WTC11 (cell line): ENCODE results near the gene DCBLD2. TPM values are rescaled to one million over a fixed set of nuclear protein-coding genes. Genes with fewer than 3 reads are reported as not detected.

Experiments used
- ATAC-seq: fragments of 200-7000 bp; cut with Tn5 transposase; 2 replicates; pipeline ENCODE4 v1.10.0; 2021; ENCODE audit warnings: mild to moderate bottlenecking, moderate library complexity
- CTCF ChIA-PET: fragments of 300-600 bp; sonication (Branson Sonifier 250); formaldehyde crosslinking; loops from one replicate; lab custom pipeline; 2021; ENCODE audit warnings: antibody characterized with exemption; lab: Charles Lee
- POLR2A ChIA-PET: fragments of 350-600 bp; sonication (Branson Sonifier 250); formaldehyde crosslinking; loops from one replicate; lab custom pipeline; 2021; ENCODE audit warnings: antibody characterized with exemption; lab: Charles Lee
- DNase-seq: peaks from one replicate; pipeline ENCODE4 v3.0.0; 2021; ENCODE audit warnings: low spot score
- H3K27ac Mint-ChIP-seq: 2 replicates; pipeline ENCODE4 v1.8.0; 2021; ENCODE audit warnings: mixed read lengths
- H3K27me3 Mint-ChIP-seq: 2 replicates; pipeline ENCODE4 v1.8.0; 2021; ENCODE audit warnings: low read depth, mild to moderate bottlenecking, moderate library complexity, mixed read lengths
- H3K36me3 Mint-ChIP-seq: 2 replicates; pipeline ENCODE4 v1.8.0; 2021; ENCODE audit warnings: mixed read lengths
- H3K4me1 Mint-ChIP-seq: 2 replicates; pipeline ENCODE4 v1.8.0; 2022; ENCODE audit warnings: mixed read lengths
- H3K4me3 Mint-ChIP-seq: 2 replicates; pipeline ENCODE4 v1.8.0; 2021; ENCODE audit warnings: mild to moderate bottlenecking, moderate library complexity, mixed read lengths
- H3K9me3 Mint-ChIP-seq: 2 replicates; pipeline ENCODE4 v1.8.0; 2021; ENCODE audit warnings: mixed read lengths
- CBFB ChIP-seq: sonication (generic); formaldehyde crosslinking; IDR thresholded peaks from 2 replicates; pipeline ENCODE4 v1.8.1; 2022; ENCODE audit warnings: mild to moderate bottlenecking, low read depth, missing genetic modification reagents
- FOXJ3 ChIP-seq: sonication (generic); formaldehyde crosslinking; IDR thresholded peaks from 2 replicates; pipeline ENCODE4 v1.9.0; 2021; ENCODE audit warnings: missing genetic modification reagents, mild to moderate bottlenecking, borderline replicate concordance
- IRF2 ChIP-seq: sonication (generic); formaldehyde crosslinking; IDR thresholded peaks from 2 replicates; pipeline ENCODE4 v1.8.0; 2022; ENCODE audit warnings: low read depth, missing genetic modification reagents, borderline replicate concordance
- MXD4 ChIP-seq: fragments of 250-450 bp; sonication (Bioruptor Pico); IDR thresholded peaks from 2 replicates; pipeline ENCODE4 v1.8.0; 2021; ENCODE audit warnings: mild to moderate bottlenecking, moderate library complexity, borderline replicate concordance
- RORB ChIP-seq: fragments of 250-450 bp; sonication (Bioruptor Pico); IDR thresholded peaks from 2 replicates; pipeline ENCODE4 v1.9.0; 2021; ENCODE audit warnings: mild to moderate bottlenecking
- SMAD3 ChIP-seq: sonication (generic); formaldehyde crosslinking; IDR thresholded peaks from 2 replicates; pipeline ENCODE4 v1.8.0; 2022; ENCODE audit warnings: missing genetic modification reagents, mild to moderate bottlenecking, borderline replicate concordance
- total RNA-seq: library from RNA; stranded (reverse); gene quantifications from 3 replicates; pipeline ENCODE4 v1.2.3, GENCODE V29; 2021
- TF ChIP-seq, protein P1 (sequence below): sonication (generic); formaldehyde crosslinking; IDR thresholded peaks from 2 replicates; pipeline ENCODE4 v1.8.0; 2022; ENCODE audit warnings: missing genetic modification reagents
- TF ChIP-seq, protein P2 (sequence below): fragments of 250-450 bp; sonication (Bioruptor Pico); IDR thresholded peaks from 2 replicates; pipeline ENCODE4 v1.9.0; 2021; ENCODE audit warnings: mild to moderate bottlenecking, borderline replicate concordance
- TF ChIP-seq, protein P3 (sequence below): sonication (generic); formaldehyde crosslinking; conservative IDR thresholded peaks from 2 replicates; pipeline ENCODE4 v1.8.1; 2023; ENCODE audit warnings: mild to moderate bottlenecking, low read depth, missing genetic modification reagents, moderate library complexity
- TF ChIP-seq, protein P4 (sequence below): sonication (generic); formaldehyde crosslinking; IDR thresholded peaks from 2 replicates; pipeline ENCODE4 v1.8.1; 2023; ENCODE audit warnings: mild to moderate bottlenecking, missing genetic modification reagents, moderate library complexity

Gene DCBLD2
- total RNA-seq, 1 experiment from 2014 or later, result 47.9 TPM

DNA sequence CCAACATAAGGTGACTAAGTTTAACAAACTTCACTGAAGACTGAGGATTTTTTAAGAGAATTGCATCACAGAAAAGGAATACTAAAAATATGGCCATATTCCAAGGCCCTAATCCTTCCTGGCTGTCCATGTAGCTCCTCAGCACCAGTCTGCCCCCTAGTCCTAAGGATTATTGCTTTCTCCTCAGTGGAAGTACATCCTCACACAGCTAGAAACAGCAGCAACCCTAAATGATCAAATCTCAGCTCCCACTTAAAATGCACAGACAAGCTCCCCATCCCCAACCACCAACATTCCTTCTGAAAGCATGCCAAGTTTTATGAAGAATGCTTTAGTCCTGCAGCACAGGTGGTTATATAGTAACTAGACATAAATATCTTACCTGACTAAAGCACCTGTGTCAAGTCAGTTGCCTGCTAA lies 123.7 kb downstream of the DCBLD2 start (continued):
- TF ChIP-seq, protein P1, sequence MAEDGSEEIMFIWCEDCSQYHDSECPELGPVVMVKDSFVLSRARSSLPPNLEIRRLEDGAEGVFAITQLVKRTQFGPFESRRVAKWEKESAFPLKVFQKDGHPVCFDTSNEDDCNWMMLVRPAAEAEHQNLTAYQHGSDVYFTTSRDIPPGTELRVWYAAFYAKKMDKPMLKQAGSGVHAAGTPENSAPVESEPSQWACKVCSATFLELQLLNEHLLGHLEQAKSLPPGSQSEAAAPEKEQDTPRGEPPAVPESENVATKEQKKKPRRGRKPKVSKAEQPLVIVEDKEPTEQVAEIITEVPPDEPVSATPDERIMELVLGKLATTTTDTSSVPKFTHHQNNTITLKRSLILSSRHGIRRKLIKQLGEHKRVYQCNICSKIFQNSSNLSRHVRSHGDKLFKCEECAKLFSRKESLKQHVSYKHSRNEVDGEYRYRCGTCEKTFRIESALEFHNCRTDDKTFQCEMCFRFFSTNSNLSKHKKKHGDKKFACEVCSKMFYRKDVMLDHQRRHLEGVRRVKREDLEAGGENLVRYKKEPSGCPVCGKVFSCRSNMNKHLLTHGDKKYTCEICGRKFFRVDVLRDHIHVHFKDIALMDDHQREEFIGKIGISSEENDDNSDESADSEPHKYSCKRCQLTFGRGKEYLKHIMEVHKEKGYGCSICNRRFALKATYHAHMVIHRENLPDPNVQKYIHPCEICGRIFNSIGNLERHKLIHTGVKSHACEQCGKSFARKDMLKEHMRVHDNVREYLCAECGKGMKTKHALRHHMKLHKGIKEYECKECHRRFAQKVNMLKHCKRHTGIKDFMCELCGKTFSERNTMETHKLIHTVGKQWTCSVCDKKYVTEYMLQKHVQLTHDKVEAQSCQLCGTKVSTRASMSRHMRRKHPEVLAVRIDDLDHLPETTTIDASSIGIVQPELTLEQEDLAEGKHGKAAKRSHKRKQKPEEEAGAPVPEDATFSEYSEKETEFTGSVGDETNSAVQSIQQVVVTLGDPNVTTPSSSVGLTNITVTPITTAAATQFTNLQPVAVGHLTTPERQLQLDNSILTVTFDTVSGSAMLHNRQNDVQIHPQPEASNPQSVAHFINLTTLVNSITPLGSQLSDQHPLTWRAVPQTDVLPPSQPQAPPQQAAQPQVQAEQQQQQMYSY (CRISPR knock-in tag), result no peak
- TF ChIP-seq FOXJ3 (CRISPR knock-in tag), result no peak
- no peak for TF ChIP-seq IRF2 (CRISPR knock-in tag)
- no peak for TF ChIP-seq SMAD3
- TF ChIP-seq MXD4, result no peak
- no peak for TF ChIP-seq CBFB (CRISPR knock-in tag)
- TF ChIP-seq, protein P2, sequence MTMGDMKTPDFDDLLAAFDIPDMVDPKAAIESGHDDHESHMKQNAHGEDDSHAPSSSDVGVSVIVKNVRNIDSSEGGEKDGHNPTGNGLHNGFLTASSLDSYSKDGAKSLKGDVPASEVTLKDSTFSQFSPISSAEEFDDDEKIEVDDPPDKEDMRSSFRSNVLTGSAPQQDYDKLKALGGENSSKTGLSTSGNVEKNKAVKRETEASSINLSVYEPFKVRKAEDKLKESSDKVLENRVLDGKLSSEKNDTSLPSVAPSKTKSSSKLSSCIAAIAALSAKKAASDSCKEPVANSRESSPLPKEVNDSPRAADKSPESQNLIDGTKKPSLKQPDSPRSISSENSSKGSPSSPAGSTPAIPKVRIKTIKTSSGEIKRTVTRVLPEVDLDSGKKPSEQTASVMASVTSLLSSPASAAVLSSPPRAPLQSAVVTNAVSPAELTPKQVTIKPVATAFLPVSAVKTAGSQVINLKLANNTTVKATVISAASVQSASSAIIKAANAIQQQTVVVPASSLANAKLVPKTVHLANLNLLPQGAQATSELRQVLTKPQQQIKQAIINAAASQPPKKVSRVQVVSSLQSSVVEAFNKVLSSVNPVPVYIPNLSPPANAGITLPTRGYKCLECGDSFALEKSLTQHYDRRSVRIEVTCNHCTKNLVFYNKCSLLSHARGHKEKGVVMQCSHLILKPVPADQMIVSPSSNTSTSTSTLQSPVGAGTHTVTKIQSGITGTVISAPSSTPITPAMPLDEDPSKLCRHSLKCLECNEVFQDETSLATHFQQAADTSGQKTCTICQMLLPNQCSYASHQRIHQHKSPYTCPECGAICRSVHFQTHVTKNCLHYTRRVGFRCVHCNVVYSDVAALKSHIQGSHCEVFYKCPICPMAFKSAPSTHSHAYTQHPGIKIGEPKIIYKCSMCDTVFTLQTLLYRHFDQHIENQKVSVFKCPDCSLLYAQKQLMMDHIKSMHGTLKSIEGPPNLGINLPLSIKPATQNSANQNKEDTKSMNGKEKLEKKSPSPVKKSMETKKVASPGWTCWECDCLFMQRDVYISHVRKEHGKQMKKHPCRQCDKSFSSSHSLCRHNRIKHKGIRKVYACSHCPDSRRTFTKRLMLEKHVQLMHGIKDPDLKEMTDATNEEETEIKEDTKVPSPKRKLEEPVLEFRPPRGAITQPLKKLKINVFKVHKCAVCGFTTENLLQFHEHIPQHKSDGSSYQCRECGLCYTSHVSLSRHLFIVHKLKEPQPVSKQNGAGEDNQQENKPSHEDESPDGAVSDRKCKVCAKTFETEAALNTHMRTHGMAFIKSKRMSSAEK (CRISPR knock-in tag), result no peak

DNA sequence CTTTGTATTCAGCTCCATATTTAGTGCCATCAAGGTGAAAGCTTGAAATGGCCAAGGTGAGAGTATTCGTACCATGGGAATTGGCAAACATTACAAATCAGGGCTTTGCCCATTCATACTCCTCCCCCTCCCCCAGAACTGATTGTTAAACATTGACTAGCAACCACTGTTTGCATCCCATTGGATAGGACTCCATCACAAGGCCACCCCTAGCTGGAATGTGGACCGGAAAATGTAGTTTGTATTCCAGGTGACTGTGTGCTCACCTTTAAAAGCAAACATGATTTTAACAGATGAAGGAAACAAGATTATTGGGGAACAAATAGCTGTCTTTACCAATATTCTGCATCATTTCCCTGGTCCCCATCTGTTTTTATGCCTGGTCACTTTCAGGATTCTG lies 124.2 kb downstream of the DCBLD2 start:
- ATAC-seq, result no peak
- CTCF ChIA-PET, result interaction anchor here (1.5 kb wide), 1 partner anchor 40 kb away, joined by 3 read pairs; no protein-coding TSS in a partner anchor
- Mint-ChIP-seq H3K4me3 (no peak overlapping the region), H3K36me3 (0 out of 2 replicates have a peak, but pooled peaks cover 3% of the 10 kb centered on the region), H3K27me3 (no peaks in the 10 kb centered on the region; the same call in 1 of the 2 replicates)
- TF ChIP-seq, protein P3, sequence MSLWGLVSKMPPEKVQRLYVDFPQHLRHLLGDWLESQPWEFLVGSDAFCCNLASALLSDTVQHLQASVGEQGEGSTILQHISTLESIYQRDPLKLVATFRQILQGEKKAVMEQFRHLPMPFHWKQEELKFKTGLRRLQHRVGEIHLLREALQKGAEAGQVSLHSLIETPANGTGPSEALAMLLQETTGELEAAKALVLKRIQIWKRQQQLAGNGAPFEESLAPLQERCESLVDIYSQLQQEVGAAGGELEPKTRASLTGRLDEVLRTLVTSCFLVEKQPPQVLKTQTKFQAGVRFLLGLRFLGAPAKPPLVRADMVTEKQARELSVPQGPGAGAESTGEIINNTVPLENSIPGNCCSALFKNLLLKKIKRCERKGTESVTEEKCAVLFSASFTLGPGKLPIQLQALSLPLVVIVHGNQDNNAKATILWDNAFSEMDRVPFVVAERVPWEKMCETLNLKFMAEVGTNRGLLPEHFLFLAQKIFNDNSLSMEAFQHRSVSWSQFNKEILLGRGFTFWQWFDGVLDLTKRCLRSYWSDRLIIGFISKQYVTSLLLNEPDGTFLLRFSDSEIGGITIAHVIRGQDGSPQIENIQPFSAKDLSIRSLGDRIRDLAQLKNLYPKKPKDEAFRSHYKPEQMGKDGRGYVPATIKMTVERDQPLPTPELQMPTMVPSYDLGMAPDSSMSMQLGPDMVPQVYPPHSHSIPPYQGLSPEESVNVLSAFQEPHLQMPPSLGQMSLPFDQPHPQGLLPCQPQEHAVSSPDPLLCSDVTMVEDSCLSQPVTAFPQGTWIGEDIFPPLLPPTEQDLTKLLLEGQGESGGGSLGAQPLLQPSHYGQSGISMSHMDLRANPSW (CRISPR knock-in tag), result no peak
- TF ChIP-seq, protein P4, sequence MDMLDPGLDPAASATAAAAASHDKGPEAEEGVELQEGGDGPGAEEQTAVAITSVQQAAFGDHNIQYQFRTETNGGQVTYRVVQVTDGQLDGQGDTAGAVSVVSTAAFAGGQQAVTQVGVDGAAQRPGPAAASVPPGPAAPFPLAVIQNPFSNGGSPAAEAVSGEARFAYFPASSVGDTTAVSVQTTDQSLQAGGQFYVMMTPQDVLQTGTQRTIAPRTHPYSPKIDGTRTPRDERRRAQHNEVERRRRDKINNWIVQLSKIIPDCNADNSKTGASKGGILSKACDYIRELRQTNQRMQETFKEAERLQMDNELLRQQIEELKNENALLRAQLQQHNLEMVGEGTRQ (CRISPR knock-in tag), result no peak
- TF ChIP-seq, protein P2 (CRISPR knock-in tag), result no peak
- no peak for TF ChIP-seq RORB (CRISPR knock-in tag)
- TF ChIP-seq, all 79 proteins: peak for 0
- POLR2A ChIA-PET, result no interaction called here
- Mint-ChIP-seq H3K9me3 (no peaks in the 10 kb centered on the region; the same call in 1 of the 2 replicates), H3K4me1 (peaks cover 4% of the 10 kb centered on the region; the same call in 1 of the 2 replicates), H3K27ac (no peak overlapping the region)
- no peak for DNase-seq
